ENCODE measurements around the gene PTH2.

Gene PTH2

DNA sequence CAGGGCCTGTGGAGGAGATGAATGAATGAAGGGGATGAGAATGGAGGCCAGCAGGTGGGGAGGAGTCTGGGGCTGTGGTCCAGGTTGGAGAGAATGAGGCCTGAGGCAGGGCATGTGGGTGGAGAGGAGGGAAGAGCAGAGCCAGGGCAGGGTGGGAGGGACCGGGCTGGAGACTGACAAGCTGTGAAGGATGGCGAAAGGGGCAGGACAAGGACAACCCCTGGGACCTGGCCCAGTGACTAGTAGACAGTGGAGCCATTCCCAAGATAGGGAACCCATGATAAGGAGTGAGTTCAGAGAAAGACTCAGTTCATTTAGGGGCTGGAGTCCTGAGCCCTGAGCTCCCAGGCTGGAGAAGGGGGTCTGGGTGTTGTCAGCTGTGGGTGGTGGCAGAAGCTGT lies 3.0 kb downstream of the PTH2 start:
- TF ChIP-seq, protein P1, sequence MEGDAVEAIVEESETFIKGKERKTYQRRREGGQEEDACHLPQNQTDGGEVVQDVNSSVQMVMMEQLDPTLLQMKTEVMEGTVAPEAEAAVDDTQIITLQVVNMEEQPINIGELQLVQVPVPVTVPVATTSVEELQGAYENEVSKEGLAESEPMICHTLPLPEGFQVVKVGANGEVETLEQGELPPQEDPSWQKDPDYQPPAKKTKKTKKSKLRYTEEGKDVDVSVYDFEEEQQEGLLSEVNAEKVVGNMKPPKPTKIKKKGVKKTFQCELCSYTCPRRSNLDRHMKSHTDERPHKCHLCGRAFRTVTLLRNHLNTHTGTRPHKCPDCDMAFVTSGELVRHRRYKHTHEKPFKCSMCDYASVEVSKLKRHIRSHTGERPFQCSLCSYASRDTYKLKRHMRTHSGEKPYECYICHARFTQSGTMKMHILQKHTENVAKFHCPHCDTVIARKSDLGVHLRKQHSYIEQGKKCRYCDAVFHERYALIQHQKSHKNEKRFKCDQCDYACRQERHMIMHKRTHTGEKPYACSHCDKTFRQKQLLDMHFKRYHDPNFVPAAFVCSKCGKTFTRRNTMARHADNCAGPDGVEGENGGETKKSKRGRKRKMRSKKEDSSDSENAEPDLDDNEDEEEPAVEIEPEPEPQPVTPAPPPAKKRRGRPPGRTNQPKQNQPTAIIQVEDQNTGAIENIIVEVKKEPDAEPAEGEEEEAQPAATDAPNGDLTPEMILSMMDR (IDR thresholded peaks at IDR 0.05; ENCODE audit: control insufficient read depth, insufficient read depth, low read depth, low read length, missing control alignments), result no peak
- DNase-seq (ENCODE audit: low read depth), result no peak
- H3K4me3 ChIP-seq (ENCODE audit: control insufficient read depth, low read depth, low read length), result no peak overlapping the region

DNA sequence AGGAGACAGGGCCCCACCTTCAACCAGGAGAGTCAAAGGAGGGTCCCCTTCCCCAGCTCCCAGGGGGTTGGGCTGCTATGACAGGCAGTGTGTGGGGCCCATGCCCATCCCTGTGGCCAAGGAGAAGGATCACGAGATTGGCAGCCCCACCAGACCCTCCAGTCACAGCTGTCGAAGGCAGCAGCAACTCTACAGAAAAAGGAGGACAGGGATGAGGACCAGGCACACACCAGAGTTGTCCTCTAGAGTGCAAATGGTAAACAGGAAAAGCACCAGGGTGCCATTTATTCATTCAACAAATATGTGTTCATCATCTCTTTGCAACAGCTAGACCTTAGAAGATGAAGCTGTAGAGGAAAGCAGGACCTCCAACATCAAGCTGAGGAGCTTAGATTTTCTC lies 4.1 kb downstream of the PTH2 start:
- no peak for DNase-seq (ENCODE audit: low read depth)
- TF ChIP-seq, protein P1 (IDR thresholded peaks at IDR 0.05; ENCODE audit: control insufficient read depth, insufficient read depth, low read depth, low read length, missing control alignments), result no peak
- H3K4me3 ChIP-seq (ENCODE audit: control insufficient read depth, low read depth, low read length), result no peak overlapping the region

DNA sequence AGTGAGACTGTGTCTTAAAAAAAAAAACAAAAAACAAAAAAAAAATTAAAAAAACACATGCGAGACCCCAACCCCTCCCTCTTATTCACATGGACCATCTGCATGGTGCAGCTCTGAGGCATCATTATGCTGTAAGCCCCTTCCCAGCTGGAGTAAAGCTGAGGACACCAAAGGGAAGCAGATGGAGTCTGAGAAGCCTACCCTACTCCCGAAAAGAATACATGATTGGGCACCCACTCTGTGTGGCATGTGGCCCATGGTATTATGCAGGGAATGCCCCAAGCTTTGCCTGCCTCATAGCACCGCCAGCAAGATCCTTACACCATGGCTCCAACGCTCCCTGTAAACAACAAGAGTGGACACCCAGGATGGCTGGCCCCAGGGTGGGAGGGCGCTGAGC lies 4.7 kb downstream of the PTH2 start:
- TF ChIP-seq, protein P1 (IDR thresholded peaks at IDR 0.05; ENCODE audit: control insufficient read depth, insufficient read depth, low read depth, low read length, missing control alignments), result no peak
- no peak overlapping the region for H3K4me3 ChIP-seq (ENCODE audit: control insufficient read depth, low read depth, low read length)
- DNase-seq (ENCODE audit: low read depth), result no peak

DNA sequence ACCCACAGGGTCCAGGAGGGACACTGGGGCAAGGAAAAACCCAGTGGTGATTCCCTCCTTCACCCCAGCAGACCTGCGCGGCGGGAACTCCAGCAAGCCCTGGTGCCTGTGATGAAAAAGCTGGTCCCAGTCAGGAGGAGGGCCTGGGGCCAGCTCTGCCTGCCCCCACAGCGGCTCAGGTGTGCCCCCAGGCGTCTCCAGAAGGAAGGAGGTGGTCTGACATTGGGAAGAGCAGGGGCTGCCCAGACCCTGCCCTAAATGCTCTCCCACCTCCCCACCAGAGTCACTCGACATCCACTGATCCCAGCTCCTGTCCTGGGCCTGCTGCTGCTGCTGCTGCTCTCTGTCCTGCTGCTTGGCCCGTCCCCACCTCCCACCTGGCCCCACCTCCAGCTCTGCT lies 6.2 kb downstream of the PTH2 start:
- no peak overlapping the region for H3K4me3 ChIP-seq (ENCODE audit: control insufficient read depth, low read depth, low read length)
- no peak for DNase-seq (ENCODE audit: low read depth)
- TF ChIP-seq, protein P1 (IDR thresholded peaks at IDR 0.05; ENCODE audit: control insufficient read depth, insufficient read depth, low read depth, low read length, missing control alignments), result no peak

DNA sequence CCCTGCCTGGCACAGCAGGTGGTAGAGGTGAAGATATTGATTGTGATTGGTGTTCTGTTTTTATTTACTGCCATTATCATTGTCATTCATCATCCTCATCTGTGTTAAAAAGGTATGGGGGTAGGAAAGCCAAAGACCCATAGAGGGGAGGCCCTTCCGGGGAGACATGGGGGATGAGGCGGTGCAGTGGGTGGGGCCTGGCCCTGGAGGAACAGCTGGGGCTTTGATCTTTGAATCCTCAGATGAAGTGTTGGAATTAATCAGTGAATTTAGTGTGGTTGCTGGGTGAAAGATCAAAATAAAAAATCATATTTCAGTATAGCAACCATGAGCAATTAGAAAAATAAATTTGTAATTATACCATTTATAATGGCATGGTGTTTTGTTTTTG lies 7.4 kb downstream of the PTH2 start:
- no peak overlapping the region for H3K4me3 ChIP-seq (ENCODE audit: control insufficient read depth, low read depth, low read length)
- TF ChIP-seq, protein P1 (IDR thresholded peaks at IDR 0.05; ENCODE audit: control insufficient read depth, insufficient read depth, low read depth, low read length, missing control alignments), result no peak
- DNase-seq (ENCODE audit: low read depth), result no peak

DNA sequence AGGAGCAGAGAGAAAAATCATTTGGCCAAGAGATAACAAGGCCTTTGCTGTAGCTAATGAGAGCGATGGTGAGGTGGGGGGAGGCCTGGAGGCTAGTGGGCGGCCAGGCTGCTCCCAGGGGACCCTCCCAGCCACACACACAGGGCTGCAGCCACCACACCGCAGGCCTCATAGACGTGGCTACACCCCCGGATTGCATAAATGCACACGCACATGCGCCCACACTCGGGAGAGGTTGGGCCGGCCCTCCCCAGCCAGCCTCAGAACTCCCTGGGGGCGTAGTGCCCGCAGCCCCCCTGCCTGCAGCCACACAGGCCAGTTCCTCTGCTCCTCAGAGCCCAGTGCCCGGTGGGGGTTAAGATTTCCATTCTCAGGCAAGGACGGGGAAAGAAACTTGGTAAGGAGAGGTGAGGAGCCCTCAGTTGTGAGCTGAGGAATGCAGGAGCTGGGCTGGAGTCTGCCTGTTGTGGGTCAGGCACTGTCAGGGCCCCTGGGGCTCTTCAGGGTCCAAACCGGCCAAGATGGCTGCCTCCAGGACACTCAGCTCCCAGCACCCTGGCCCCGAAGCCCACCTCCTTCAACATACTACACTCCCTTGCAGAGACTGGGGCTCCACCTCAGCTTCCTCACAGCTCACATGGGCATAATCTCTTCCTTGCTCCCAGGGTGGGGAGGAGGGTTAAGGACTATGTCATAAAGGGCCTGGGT lies 8.0 kb downstream of the PTH2 start:
- no peak overlapping the region for H3K4me3 ChIP-seq (ENCODE audit: control insufficient read depth, low read depth, low read length)
- TF ChIP-seq, protein P1 (IDR thresholded peaks at IDR 0.05; ENCODE audit: control insufficient read depth, insufficient read depth, low read depth, low read length, missing control alignments), result no peak
- DNase-seq (ENCODE audit: low read depth), result no peak
